Measurements from ENCODE around the gene GORAB.

- TF ChIP-seq REST (IDR thresholded peaks at IDR 0.05; ENCODE audit: borderline replicate concordance), result no peak
- no peak for TF ChIP-seq CTCF (IDR thresholded peaks at IDR 0.05; ENCODE audit: poor library complexity, severe bottlenecking)
- no peak for TF ChIP-seq EZH2 (IDR thresholded peaks at IDR 0.05; ENCODE audit: borderline replicate concordance, insufficient read depth, low read length, poor library complexity, severe bottlenecking)
- TF ChIP-seq RAD21 (conservative IDR thresholded peaks at IDR 0.05), result no peak
- TF ChIP-seq EP300 (conservative IDR thresholded peaks at IDR 0.05; ENCODE audit: poor library complexity, severe bottlenecking), result no peak
Observed at GRCh38 chr1:170568197-170568596, 36.2 kb downstream of the GORAB start.
